Body of pancreas (tissue), 4 donors: Measurements from ENCODE around the gene HYKK.
"Not testable (repeated sequence)": the region's sequence is repeated elsewhere in the genome, so short reads cannot be mapped to it uniquely, and the experiment has no call there.

ENCODE experiments used
- POLR2A ChIP-seq, 3 donors: fragments of 450-650 bp; IDR thresholded peaks; one replicate each; pipeline ENCODE4 v1.6.1; 2016; ENCODE audit warnings: antibody characterized with exemption in 3 of 3, mild to moderate bottlenecking in 2 of 3
- TF ChIP-seq, protein P1 (sequence below), 7 experiments: fragments of 450-650 bp in 4 of 7; fragments of 200-600 bp in 3 of 7; sonication (generic) in 3 of 7; IDR thresholded peaks; one replicate each; pipeline ENCODE4 v1.5.1; 2016 to 2019; ENCODE audit warnings: antibody characterized with exemption in 7 of 7

DNA sequence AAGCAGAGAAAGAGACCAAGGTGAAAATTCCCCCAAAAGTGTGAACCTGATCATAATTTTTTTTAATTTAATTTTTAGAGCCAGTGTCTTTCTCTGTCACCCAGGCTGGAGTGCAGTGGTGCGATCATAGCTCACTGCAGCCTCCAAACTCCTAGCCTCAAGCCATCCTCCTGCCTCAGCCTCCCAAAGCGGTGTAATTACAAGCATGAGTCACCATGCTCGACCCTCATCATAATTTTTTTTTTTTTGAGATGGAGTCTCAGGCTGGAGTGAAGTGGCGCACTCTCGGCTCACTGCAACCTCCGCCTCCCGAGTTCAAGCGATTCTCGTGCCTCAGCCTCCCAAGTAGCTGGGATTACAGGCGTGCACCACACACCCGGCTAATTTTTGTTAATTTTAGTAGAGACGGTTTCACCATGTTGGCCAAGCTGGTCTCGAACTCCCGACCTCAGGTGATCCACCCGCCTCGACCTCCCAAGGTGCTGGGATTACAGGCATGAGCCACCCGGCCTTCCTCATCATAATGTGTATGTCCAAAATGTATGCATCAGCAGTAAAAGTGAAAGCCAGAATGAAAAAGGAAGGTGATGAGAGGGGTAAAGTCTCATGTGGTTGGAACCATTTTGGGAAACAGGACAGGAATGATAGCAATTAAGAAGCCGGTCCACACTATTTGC, 32.2 kb downstream of the HYKK start:
- TF ChIP-seq POLR2A (IDR thresholded peaks at IDR 0.05): not testable (repeated sequence)
- TF ChIP-seq, protein P1, sequence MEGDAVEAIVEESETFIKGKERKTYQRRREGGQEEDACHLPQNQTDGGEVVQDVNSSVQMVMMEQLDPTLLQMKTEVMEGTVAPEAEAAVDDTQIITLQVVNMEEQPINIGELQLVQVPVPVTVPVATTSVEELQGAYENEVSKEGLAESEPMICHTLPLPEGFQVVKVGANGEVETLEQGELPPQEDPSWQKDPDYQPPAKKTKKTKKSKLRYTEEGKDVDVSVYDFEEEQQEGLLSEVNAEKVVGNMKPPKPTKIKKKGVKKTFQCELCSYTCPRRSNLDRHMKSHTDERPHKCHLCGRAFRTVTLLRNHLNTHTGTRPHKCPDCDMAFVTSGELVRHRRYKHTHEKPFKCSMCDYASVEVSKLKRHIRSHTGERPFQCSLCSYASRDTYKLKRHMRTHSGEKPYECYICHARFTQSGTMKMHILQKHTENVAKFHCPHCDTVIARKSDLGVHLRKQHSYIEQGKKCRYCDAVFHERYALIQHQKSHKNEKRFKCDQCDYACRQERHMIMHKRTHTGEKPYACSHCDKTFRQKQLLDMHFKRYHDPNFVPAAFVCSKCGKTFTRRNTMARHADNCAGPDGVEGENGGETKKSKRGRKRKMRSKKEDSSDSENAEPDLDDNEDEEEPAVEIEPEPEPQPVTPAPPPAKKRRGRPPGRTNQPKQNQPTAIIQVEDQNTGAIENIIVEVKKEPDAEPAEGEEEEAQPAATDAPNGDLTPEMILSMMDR (IDR thresholded peaks at IDR 0.05): not testable (repeated sequence)
